Aorta (tissue), 5 donors: ENCODE results near the gene RABL3. TPM values are rescaled to one million over a fixed set of nuclear protein-coding genes. Genes with fewer than 3 reads are reported as not detected.
"Not testable (repeated sequence)": the region's sequence is repeated elsewhere in the genome, so short reads cannot be mapped to it uniquely, and the experiment has no call there.

Source experiments
- ATAC-seq: fragments of 200-7000 bp; cut with Tn5 transposase; one replicate; pipeline ENCODE4 v1.9.1; 2022; ENCODE audit warnings: moderate library complexity; ENCODE audit not compliant: low FRiP score
- DNase-seq, 2 donors: peaks; one replicate each; pipeline ENCODE4 v3.0.0-alpha.2; 2020
- H3K27ac ChIP-seq, 2 donors: one replicate each; pipeline ENCODE4 v1.5.1; 2013; ENCODE audit warnings: low read length in 2 of 2, mild to moderate bottlenecking in 2 of 2, moderate library complexity in 2 of 2, control low read depth in 1 of 2, inconsistent platforms in 1 of 2, low read depth in 1 of 2
- H3K27me3 ChIP-seq, 2 donors: one replicate each; pipeline ENCODE4 v1.6.1; 2013; ENCODE audit warnings: control low read depth in 1 of 2, low read length in 1 of 2, mild to moderate bottlenecking in 1 of 2, moderate library complexity in 1 of 2; ENCODE audit not compliant: insufficient read depth in 2 of 2, control insufficient read depth in 1 of 2
- H3K36me3 ChIP-seq, 2 donors: one replicate each; pipeline ENCODE4 v1.6.1; 2013; ENCODE audit warnings: control low read depth in 1 of 2, low read length in 1 of 2, mild to moderate bottlenecking in 1 of 2; ENCODE audit not compliant: insufficient read depth in 2 of 2, control insufficient read depth in 1 of 2
- H3K4me1 ChIP-seq, 2 donors: one replicate each; pipeline ENCODE4 v1.6.1; 2013; ENCODE audit warnings: low read length in 2 of 2, control low read depth in 1 of 2, mild to moderate bottlenecking in 1 of 2, moderate library complexity in 1 of 2; ENCODE audit not compliant: insufficient read depth in 2 of 2, control insufficient read depth in 1 of 2
- H3K4me3 ChIP-seq, 2 donors: one replicate each; pipeline ENCODE4 v1.5.1; 2013; ENCODE audit warnings: low read length in 2 of 2, control low read depth in 1 of 2, mild to moderate bottlenecking in 1 of 2
- H3K9me3 ChIP-seq: one replicate; pipeline ENCODE4 v1.6.1; 2013; ENCODE audit warnings: mild to moderate bottlenecking, low read length; ENCODE audit not compliant: control insufficient read depth
- WGBS, 2 donors: extraction: QIAGEN DNeasy Blood & Tissue Kit; methylation state at CpG; one replicate each; pipeline ENCODE4 v1.1.7; 2013; 5-methylcytosine and 5-hydroxymethylcytosine counted together
- intact Hi-C, 2 donors: fragments of 100-400 bp; cut with DNase I; formaldehyde crosslinking; loops; one replicate each; pipeline versions ENCODE4 v1.14.2 to v1.15.0; 2022
- polyA plus RNA-seq, 2 donors: library from polyadenylated mRNA; stranded (reverse); fragments of 200-250 nt; gene quantifications; one replicate each; pipeline ENCODE4 v1.2.3, GENCODE V29; 2013
- total RNA-seq, 2 donors: library from RNA; stranded (reverse); fragmentation: NEBNext Ultra II Directional; extraction: Animal tissue kit (Norgen Biotek cat#: 25700); gene quantifications; one replicate each; pipeline ENCODE4 v1.2.1, GENCODE V29; 2021
- donor health status: healthy with polysubstance abuse.
- donor health status: Bipolar disorder and iron deficiency.
- donor health status: DM: no; HTN: no; CAD: no.
- donor health status: DM: no; HTN: no; CAD: no.
- donor health status: DM: yes; HTN: yes; CAD: no.

RABL3 gene
- total and polyA plus RNA-seq, 4 donors, result 6.9 to 20.4 (median 12.7) TPM

GRCh38 chr3:120758551-120758950 is 16.2 kb upstream of the RABL3 start:
- H3K27me3 ChIP-seq, DNase-seq, H3K4me1 ChIP-seq, H3K27ac ChIP-seq, ATAC-seq, H3K4me3 ChIP-seq, H3K36me3 ChIP-seq, intact Hi-C loops, H3K9me3 ChIP-seq: not testable (repeated sequence)
- WGBS, 2 donors, result 84 to 96% methylated on average over 4 of the region's 4 CpGs

GRCh38 chr3:120756061-120756460 is 13.7 kb upstream of the RABL3 start:
- DNase-seq, result no peak
- H3K4me3 ChIP-seq, result no peak overlapping the region
- ATAC-seq, result no peak
- no peak overlapping the region for H3K27ac ChIP-seq
- no peaks in the 10 kb centered on the region for H3K36me3 ChIP-seq
- no peaks in the 10 kb centered on the region for H3K27me3 ChIP-seq
- H3K4me1 ChIP-seq, result no peaks in the 10 kb centered on the region
- 76 to 79% methylated on average over 2 of the region's 2 CpGs for WGBS, 2 donors
- intact Hi-C loops, result no loop called here
- no peaks in the 10 kb centered on the region for H3K9me3 ChIP-seq

GRCh38 chr3:120753810-120754209 is 11.5 kb upstream of the RABL3 start:
- ATAC-seq (no peak), DNase-seq (no peak)
- no peak overlapping the region for H3K27ac ChIP-seq
- no peaks in the 10 kb centered on the region for H3K4me1 ChIP-seq
- H3K27me3 ChIP-seq, result no peaks in the 10 kb centered on the region
- no peak overlapping the region for H3K4me3 ChIP-seq
- H3K9me3 ChIP-seq, result no peaks in the 10 kb centered on the region
- H3K36me3 ChIP-seq, result no peaks in the 10 kb centered on the region
- intact Hi-C loops, result no loop called here

GRCh38 chr3:120752865-120753264 is 10.5 kb upstream of the RABL3 start:
- WGBS, 2 donors, result 92 to 95% methylated on average over 2 of the region's 2 CpGs
- H3K27me3 ChIP-seq, result no peaks in the 10 kb centered on the region
- H3K4me3 ChIP-seq, result no peak overlapping the region
- intact Hi-C loops, result no loop called here
- H3K9me3 ChIP-seq, result no peaks in the 10 kb centered on the region
- ATAC-seq (no peak), DNase-seq (no peak)
- H3K36me3 ChIP-seq, result no peaks in the 10 kb centered on the region
- no peak overlapping the region for H3K27ac ChIP-seq
- no peaks in the 10 kb centered on the region for H3K4me1 ChIP-seq

GRCh38 chr3:120752230-120752629 is 9.9 kb upstream of the RABL3 start:
- WGBS, 2 donors, result 97 to 98% methylated on average over 1 of the region's 1 CpG
- intact Hi-C loops, result no loop called here

GRCh38 chr3:120749843-120750242 is 7.5 kb upstream of the RABL3 start:
- Histone ChIP-seq H3K36me3 (no peaks in the 10 kb centered on the region), H3K4me1 (no peaks in the 10 kb centered on the region), H3K27me3 (no peaks in the 10 kb centered on the region), H3K27ac (no peak overlapping the region), H3K9me3 (no peaks in the 10 kb centered on the region), H3K4me3 (no peak overlapping the region)
- DNase-seq, result no peak
- intact Hi-C loops, result no loop called here
- WGBS, 2 donors, result 93 to 94% methylated on average over 1 of the region's 1 CpG
- no peak for ATAC-seq

More at GRCh38 chr3:120752230-120752629, 9.9 kb upstream of the RABL3 start:
- no peak overlapping the region for H3K27ac ChIP-seq
- ATAC-seq (no peak), DNase-seq (no peak)
- H3K4me3 ChIP-seq, result no peak overlapping the region
- no peaks in the 10 kb centered on the region for H3K36me3 ChIP-seq
- no peaks in the 10 kb centered on the region for H3K9me3 ChIP-seq
- H3K4me1 ChIP-seq, result no peaks in the 10 kb centered on the region
- no peaks in the 10 kb centered on the region for H3K27me3 ChIP-seq

GRCh38 chr3:120745466-120745865 is 3.1 kb upstream of the RABL3 start:
- 87 to 93% methylated on average over 3 of the region's 3 CpGs for WGBS, 2 donors
- intact Hi-C loops, result no loop called here

GRCh38 chr3:120743556-120744195 is 1.4 kb upstream of the RABL3 start:
- intact Hi-C loops, result loop anchor here in 1 of 2 donors (5.0 kb wide), 1 partner anchor 146 kb away; the partner anchor contains the start of gene NDUFB4
- 47 to 57% methylated on average over 6 of the region's 6 CpGs for WGBS, 2 donors
- no peak for ATAC-seq

More at GRCh38 chr3:120745466-120745865, 3.1 kb upstream of the RABL3 start:
- no peaks in the 10 kb centered on the region for H3K27me3 ChIP-seq
- H3K36me3 ChIP-seq, result no peaks in the 10 kb centered on the region
- peaks cover 0 to 9% of the 10 kb centered on the region in 2 donors for H3K4me1 ChIP-seq
- no peak overlapping the region for H3K4me3 ChIP-seq
- no peaks in the 10 kb centered on the region for H3K9me3 ChIP-seq
- no peak overlapping the region for H3K27ac ChIP-seq
- no peak for ATAC-seq
- DNase-seq, result no peak

GRCh38 chr3:120742849-120743365 is 591 bp upstream of the RABL3 start:
- Histone ChIP-seq H3K9me3 (no peaks in the 10 kb centered on the region), H3K36me3 (no peaks in the 10 kb centered on the region), H3K4me1 (peaks cover 0 to 9% of the 10 kb centered on the region in 2 donors), H3K27ac (peak overlapping the region in 1 of 2 donors; percentile 34), H3K4me3 (peak overlapping the region; percentile 22 to 91), H3K27me3 (no peaks in the 10 kb centered on the region)
- intact Hi-C loops, result loop anchor here in 1 of 2 donors (5.0 kb wide), 1 partner anchor 146 kb away; the partner anchor contains the start of gene NDUFB4
- DNase-seq, result peak; percentile 56 to 79
- peak; percentile 51 for ATAC-seq
- 1% methylated on average over 26 of the region's 26 CpGs for WGBS, 2 donors

More at GRCh38 chr3:120743556-120744195, 1.4 kb upstream of the RABL3 start:
- H3K36me3 ChIP-seq, result no peaks in the 10 kb centered on the region
- peak overlapping the region in 1 of 2 donors; percentile 91 for H3K4me3 ChIP-seq
- H3K27ac ChIP-seq, result no peak overlapping the region
- no peak for DNase-seq
- peaks cover 0 to 9% of the 10 kb centered on the region in 2 donors for H3K4me1 ChIP-seq
- no peaks in the 10 kb centered on the region for H3K9me3 ChIP-seq
- H3K27me3 ChIP-seq, result no peaks in the 10 kb centered on the region
